ENCODE data around the gene NPM3. TPM values are rescaled to one million over a fixed set of nuclear protein-coding genes. Genes with fewer than 3 reads are reported as not detected.

NPM3 gene
- polyA plus RNA-seq, 4 donors = 54.1 to 72.3 (median 61.8) TPM

DNA sequence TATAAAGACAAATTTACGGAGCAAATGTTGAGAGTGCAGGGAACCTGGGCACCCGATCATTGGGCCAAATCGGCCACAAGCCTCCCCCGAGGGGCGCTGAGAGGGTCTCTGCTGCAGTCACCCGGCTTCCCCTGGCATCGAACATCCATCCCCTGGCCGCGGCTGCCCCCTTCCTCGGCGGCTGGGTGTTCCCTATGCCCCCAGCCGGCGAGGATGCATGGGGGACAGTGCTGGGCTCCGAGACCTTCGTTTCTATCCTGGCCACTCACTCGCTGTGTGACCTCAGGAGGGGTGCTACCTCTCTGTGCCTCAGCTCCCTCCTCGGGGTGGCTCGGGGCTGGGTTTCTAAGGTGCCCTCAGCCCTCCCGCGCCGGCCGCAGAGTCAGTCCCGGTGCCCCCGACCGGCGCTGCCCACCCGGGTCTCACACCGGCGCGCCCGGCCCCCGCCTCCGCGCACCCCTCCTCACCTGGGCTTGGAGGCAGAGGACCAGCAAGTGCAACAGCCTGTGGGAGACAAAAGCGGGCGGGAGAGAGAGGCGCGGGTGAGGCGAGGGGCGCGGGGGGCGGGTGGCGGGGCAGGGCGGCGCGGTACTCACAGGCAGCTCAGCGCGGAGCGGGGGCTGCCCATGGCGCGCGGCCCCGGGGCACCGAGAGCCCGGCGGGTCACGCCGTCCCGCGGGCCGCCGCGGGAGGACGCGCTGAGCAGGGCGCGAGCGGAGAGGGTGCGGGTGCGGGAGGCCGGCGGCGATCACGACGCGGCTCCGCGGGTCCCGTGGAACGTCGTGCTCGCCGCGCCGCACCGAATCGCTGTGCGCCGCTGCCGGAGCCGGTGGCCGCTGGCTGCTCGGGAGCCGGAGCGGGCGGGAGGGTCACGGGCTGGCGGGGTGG, 7.7 kb downstream of the NPM3 start, which contains the start of gene FGF8:
TSS of gene FGF8 (minus strand) at position 842 of the 888 bp plus-strand sequence. CDS start at position 628, 214 bp downstream.
- DNase-seq (ENCODE audit: low read depth in 4 of 4, low spot score in 3 of 4) = no peak

DNA sequence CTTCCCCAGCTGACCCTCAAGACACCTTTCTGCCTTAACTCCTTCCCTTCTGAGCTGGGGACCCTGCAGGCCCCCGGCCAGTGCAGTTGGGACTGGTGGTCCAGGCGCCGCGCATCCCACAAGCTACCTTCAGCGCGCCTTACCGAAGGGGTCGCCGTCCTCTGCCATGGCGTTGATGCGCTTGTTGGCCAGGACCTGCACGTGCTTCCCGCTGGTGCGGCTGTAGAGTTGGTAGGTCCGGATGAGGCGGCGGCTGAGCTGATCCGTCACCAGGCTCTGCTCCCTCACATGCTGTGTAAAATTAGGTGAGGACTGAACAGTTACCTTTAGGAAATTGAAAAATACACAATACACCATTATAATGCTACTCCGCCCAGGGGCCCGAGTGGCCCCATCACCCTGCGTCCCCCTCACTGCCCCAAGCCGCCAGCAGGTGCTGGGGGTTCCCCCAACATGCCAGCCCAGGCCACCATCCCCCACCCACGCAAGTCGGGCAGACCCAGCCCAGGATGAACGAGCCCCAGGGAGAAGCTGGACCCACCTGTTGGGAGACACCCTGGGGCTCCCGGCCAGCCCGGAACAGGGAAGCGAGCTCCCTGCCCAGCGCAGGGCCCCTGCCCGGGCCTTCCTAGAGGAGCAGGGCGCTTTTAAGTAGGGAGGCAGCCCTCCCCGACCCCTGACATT, 8.5 kb downstream of the NPM3 start:
- DNase-seq (ENCODE audit: low read depth in 4 of 4, low spot score in 3 of 4) = no peak

- no peak for DNase-seq (ENCODE audit: low read depth in 4 of 4, low spot score in 3 of 4)
Observed at GRCh38 chr10:101773923-101774588, 9.2 kb downstream of the NPM3 start.

GRCh38 chr10:101772895-101773761, 10.1 kb downstream of the NPM3 start:
- no peak for DNase-seq (ENCODE audit: low read depth in 4 of 4, low spot score in 3 of 4)

DNA sequence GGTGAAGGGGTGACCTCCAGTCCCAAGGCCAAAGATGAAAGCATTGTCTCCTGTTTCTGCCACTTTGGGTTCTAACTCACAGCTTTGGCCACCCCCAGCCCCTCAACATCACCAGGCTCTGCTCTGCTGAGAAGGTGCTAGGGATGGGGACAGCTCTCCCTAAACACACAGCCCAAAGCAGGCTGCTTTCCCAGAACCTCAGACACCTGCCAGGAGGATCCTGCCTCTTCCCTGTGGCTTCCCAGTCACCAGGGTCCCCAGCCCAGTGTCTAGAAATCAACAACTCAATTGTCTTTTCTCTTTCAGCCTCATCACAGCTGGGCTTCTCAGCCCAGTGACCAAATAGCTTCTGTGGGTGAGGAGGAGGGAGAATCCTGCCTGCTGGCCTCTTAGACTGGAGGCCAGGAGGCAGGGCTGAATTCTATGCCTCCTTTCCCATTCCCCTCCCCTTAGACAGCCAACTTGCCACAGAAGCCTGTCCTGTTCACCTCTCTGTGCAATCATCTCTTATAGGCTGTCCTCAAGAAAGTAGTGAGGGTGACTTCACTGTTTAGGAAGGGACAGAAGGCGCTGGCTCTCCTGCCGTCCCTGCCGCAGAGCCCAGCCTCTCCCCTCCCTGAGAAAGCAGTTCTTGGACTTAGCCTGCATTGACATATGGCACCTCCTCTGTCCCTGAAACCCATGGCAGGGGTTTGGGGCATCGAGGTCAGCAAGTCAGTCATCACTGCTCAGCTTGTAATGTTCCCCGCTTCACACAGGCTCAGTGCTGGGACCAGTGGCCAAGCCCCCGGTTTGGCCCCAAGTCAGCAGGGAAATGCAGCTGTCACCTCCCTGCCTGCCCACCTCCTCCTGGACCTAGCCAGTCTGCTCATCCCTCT, 11.0 kb downstream of the NPM3 start:
- DNase-seq (ENCODE audit: low read depth in 4 of 4, low spot score in 3 of 4) = no peak

- DNase-seq (ENCODE audit: low read depth in 4 of 4, low spot score in 3 of 4) = no peak
Observed at GRCh38 chr10:101771380-101771779, 11.9 kb downstream of the NPM3 start.

GRCh38 chr10:101770331-101771215, 12.7 kb downstream of the NPM3 start:
- no peak for DNase-seq (ENCODE audit: low read depth in 4 of 4, low spot score in 3 of 4)

DNA sequence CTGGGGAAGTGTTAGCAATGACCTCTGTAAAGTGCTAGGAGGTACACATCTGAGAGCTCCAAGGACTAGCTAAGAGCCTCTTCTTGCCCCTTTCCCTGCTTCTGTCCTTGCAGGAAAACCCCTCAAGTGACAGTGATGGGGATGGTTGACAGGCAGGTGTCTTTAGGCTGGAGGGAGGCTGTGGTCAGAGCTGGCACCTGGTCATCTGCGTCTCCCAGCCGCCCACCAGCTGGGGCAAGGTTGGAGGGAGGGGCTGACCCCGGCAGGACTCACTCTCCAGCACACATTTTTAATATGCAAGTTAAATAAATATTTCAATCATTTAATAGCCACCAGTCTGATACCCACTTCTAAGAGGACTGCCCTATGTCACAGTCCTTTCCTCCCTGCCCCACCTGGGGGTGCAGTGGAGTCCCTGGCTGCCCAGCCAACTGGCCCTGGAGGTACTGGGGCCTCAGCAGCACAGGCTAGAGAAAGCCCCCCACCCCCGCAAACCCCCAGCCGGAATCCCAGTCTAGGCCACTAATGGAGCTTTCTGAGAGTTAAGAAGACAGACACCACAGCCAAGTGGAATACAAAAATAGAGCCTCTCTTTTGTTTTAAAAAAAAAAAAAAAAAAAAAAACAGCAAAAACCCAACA, 13.6 kb downstream of the NPM3 start:
- no peak for DNase-seq (ENCODE audit: low read depth in 4 of 4, low spot score in 3 of 4)

GRCh38 chr10:101768791-101769170, 14.5 kb downstream of the NPM3 start:
- DNase-seq (ENCODE audit: low read depth in 4 of 4, low spot score in 3 of 4) = no peak

GRCh38 chr10:101767966-101768790, 15.1 kb downstream of the NPM3 start:
- DNase-seq (ENCODE audit: low read depth in 4 of 4, low spot score in 3 of 4) = no peak

GRCh38 chr10:101767600-101767945, 15.7 kb downstream of the NPM3 start:
- DNase-seq (ENCODE audit: low read depth in 4 of 4, low spot score in 3 of 4) = no peak

DNA sequence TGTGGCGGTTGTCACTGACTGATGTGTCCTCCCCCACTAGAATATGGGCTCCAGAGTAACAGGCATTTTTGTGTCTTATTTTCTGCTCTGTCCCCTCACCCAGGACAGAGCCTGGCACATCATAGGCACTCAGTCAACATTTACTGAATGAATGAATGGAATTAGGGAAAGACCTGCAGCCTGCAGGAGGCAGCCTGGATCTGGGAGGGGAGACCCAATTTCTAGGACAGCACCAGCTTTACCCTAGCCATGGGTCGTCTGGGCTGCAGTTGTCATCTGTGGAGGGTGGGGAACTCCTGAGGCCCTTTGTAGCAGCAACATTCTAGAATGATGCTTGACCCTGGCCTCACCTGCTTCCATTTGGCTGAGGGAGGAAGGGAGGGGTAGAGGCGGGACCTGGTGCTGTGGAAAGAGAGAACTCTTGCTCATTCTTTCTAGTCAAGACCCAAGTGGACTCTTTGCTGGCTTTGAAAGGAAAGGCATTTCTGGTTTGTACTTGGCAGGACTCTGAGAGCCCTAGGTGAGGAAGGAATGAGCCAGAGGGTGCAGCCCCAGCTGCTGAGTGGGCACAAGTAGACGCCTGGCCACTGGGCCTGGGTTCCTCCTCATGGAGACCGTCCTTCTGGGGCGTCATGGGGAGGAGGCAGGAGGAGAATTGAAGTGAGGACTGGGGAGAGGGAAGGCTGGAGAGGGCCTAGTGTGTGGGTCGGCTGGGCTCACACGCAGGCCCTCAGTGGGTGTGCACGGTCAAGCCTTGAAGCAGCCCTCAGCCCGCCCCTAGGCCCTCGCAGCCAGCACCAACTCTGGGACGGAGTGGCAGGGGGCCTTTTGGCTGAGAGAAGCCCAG, 16.3 kb downstream of the NPM3 start:
- no peak for DNase-seq (ENCODE audit: low read depth in 4 of 4, low spot score in 3 of 4)

DNA sequence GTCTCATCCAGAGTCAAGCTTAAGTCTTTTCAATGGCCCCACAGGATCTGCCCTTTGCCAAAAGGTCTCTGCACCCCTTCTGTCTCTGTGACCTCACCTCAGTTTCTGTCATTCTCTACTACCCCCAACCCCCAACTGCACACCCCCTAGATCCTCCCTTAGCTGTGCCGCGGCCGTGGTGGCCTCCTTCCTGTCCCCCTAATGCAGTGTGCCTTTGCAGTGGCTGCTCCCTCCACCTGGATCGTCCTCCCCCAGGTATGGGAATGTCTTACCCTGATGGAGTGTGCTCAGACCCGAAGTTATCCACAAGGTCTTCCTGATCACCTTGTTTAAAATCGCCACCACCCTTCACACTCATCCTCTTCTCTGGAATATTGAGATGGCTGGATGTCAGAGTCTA, 16.9 kb downstream of the NPM3 start:
- no peak for DNase-seq (ENCODE audit: low read depth in 4 of 4, low spot score in 3 of 4)

DNA sequence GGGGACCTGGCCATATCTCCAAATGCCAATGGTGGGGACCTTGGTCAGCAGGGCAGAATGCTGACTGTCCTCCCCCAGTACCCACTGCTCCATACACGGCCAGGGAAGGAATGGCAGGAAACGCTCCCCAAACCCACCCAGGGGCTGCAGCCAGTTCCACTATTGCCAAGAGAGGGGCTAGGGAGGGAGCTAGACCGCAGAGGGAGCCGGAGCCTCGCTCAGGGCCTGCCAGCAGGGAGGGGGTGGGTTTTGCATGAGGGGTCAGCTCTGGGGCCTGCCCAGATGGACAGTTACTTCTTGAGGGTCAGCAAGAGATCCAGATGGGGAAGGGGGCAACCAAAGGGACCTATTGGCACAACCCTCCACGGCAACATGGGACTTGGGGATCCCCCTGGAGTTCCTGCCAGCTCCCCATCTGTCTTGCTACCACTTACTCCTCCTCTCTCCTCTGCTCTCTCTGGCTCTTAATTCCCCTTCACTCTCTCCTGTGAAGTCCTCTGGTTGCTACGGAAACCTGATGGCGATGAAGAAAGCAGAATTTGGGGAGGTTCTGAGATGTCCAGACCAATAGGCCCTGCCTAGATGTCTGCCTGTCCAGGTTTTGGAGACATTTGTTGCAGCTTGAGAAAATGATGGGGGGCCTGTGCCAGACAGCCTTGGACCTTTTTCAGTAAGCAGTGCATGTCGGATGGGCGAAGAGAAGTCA, 20.0 kb downstream of the NPM3 start:
- no peak for DNase-seq (ENCODE audit: low read depth in 4 of 4, low spot score in 3 of 4)

- no peak for DNase-seq (ENCODE audit: low read depth in 4 of 4, low spot score in 3 of 4)
Observed at GRCh38 chr10:101762736-101763135, 20.5 kb downstream of the NPM3 start.

DNA sequence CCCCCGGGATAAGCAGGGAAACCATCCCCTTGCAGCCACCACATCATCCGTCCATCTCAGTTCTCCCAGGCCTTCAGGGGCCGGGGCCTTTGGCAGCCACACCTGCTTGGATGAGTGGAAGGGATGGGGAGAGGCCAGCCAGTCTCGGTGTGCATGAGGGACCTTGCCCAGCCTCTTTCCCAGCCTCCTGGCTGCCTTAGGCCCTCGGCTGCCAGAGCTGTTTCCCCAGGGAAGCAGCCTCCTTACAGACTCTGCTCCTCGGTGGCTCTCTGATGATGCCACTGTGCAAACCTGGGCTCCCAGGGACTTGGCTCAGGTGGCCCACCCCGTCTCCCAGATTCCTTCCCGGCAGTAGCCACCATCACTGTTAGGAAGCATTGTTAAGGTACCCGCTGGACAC, 22.0 kb downstream of the NPM3 start:
- no peak for DNase-seq (ENCODE audit: low read depth in 4 of 4, low spot score in 3 of 4)

Data from right renal pelvis (tissue), 4 donors.